Adrenal gland (tissue), 12 donors: ENCODE data around the gene WDHD1. TPM values are rescaled to one million over a fixed set of nuclear protein-coding genes. Genes with fewer than 3 reads are reported as not detected.
A peak's percentile ranks its signal among the peaks of the same experiment; 100 is the strongest.
"Not testable (repeated sequence)": the region's sequence is repeated elsewhere in the genome, so short reads cannot be mapped to it uniquely, and the experiment has no call there.

Source experiments
- DNase-seq, 7 donors: peaks; one replicate each; pipeline ENCODE4 v3.0.0-alpha.2; 2019 to 2020
- H3K27ac ChIP-seq, 5 donors: fragments of 200-600 bp; sonication (generic) in 4 of 5; 1 replicate in 3 of 5; 2 replicates in 2 of 5; pipeline versions ENCODE4 v1.5.1 to v1.8.0; 2016 to 2020; ENCODE audit warnings: mild to moderate bottlenecking in 1 of 5
- H3K27me3 ChIP-seq: fragments of 200-600 bp; 2 replicates; pipeline ENCODE4 v1.8.0; 2021
- H3K36me3 ChIP-seq, 2 donors: fragments of 200-600 bp; replicated peaks in 1 of 2; 1 replicate in 1 of 2; 2 replicates in 1 of 2; pipeline versions ENCODE4 v1.5.1 to v1.8.0; 2018 to 2022
- H3K4me1 ChIP-seq, 2 donors: fragments of 200-600 bp; replicated peaks in 1 of 2; 1 replicate in 1 of 2; 2 replicates in 1 of 2; pipeline versions ENCODE4 v1.5.1 to v1.8.0; 2018 to 2021
- H3K4me3 ChIP-seq, 4 donors: fragments of 200-600 bp; sonication (generic) in 3 of 4; one replicate each; pipeline ENCODE4 v1.5.1; 2016 to 2018
- H3K9me3 ChIP-seq, 3 donors: fragments of 200-600 bp; sonication (generic) in 1 of 3; replicated peaks in 1 of 3; 1 replicate in 2 of 3; 2 replicates in 1 of 3; pipeline versions ENCODE4 v1.5.1 to v1.8.0; 2016 to 2021
- CTCF ChIP-seq, 6 experiments: fragments of 450-650 bp in 4 of 6; fragments of 200-600 bp in 2 of 6; sonication (generic) in 1 of 6; IDR thresholded peaks; 1 replicate in 5 of 6; 2 replicates in 1 of 6; pipeline versions ENCODE4 v1.5.1 to v1.8.0; 2016 to 2021; ENCODE audit warnings: antibody characterized with exemption in 6 of 6, mild to moderate bottlenecking in 2 of 6, moderate library complexity in 1 of 6
- POLR2A ChIP-seq, 2 donors: fragments of 450-650 bp; IDR thresholded peaks; one replicate each; pipeline ENCODE4 v1.6.1; 2017; ENCODE audit warnings: antibody characterized with exemption in 2 of 2, mild to moderate bottlenecking in 2 of 2, moderate library complexity in 1 of 2
- WGBS, 4 donors: extraction: QIAGEN DNeasy Blood & Tissue Kit in 2 of 4; methylation state at CpG; one replicate each; pipeline versions ENCODE4 v1.1.5 to v1.1.7; 2013 to 2017; 5-methylcytosine and 5-hydroxymethylcytosine counted together
- intact Hi-C, 2 donors: fragments of 100-400 bp; cut with DNase I; formaldehyde crosslinking; loops; one replicate each; pipeline versions ENCODE4 v1.14.1 to v1.15.0; 2022 to 2023
- polyA plus RNA-seq, 3 donors: library from polyadenylated mRNA; stranded (reverse); fragments of 200-250 nt in 2 of 3; fragments of 350-450 nt in 1 of 3; fragmentation: Illumina TruSeq in 1 of 3; extraction: RNeasy Lipid Tissue Mini Kit (QIAGEN cat#74804) in 1 of 3; gene quantifications; one replicate each; pipeline ENCODE4 v1.2.3, GENCODE V29; 2013 to 2014
- total RNA-seq, 9 donors: library from RNA; depleted of rRNA in 4 of 9; stranded (reverse); fragments of >200 nt in 4 of 9; fragments of 120-200 nt in 1 of 9; fragmentation: NEBNext Ultra II Directional in 1 of 9; extraction: Animal tissue kit (Norgen Biotek cat#: 25700) in 1 of 9; gene quantifications; one replicate each; pipeline versions ENCODE4 v1.1.0 to v1.2.4, GENCODE V29; 2013 to 2023
- donor health status: healthy with polysubstance abuse.
- donor health status: Bipolar disorder and iron deficiency.
- donor health status: DM: yes; HTN: yes; CAD: no.
- donor health status: DM: no; HTN: no; CAD: no.
- donor health status: DM: no; HTN: no; CAD: no.
- donor health status: DM: yes; HTN: yes; CAD: no.

WDHD1 gene
- total and polyA plus RNA-seq, 12 donors: 0.64 to 8.7 (median 3.0) TPM

- DNase-seq: peak; percentile 33 to 87 (median 62)
- peak within 1 kb of the TSS in 4 of 5 donors; percentile 36 to 83 (median 68) for H3K27ac ChIP-seq
- WGBS, 4 donors: 1 to 6% (median 2%) methylated on average over 4 to 83 of the region's 83 CpGs
- no peaks in the 10 kb centered on the region for H3K27me3 ChIP-seq
- peaks cover 0 to 15% of the 10 kb centered on the region in 2 donors for H3K4me1 ChIP-seq
- TF ChIP-seq POLR2A (IDR thresholded peaks at IDR 0.05) (peak; percentile 56 to 93), CTCF (IDR thresholded peaks at IDR 0.05) (peak in 3 of 6 experiments; percentile 17 to 42 (median 22))
- intact Hi-C loops: no loop called here
- no peaks in the 10 kb centered on the region for H3K9me3 ChIP-seq
- peak within 1 kb of the TSS; percentile 40 to 92 (median 63) for H3K4me3 ChIP-seq
- no peaks in the 10 kb centered on the region for H3K36me3 ChIP-seq
Observed at GRCh38 chr14:54902521-54903420, 124.1 kb downstream of the WDHD1 start, which contains the start of gene GCH1. GCH1 (minus strand) TSS chr14:54902826; CDS start chr14:54902663, 163 bp downstream.

- Histone ChIP-seq H3K36me3 (no peaks in the 10 kb centered on the region), H3K27ac (peak overlapping the region in 4 of 5 donors; percentile 36 to 83 (median 68)), H3K4me3 (peak overlapping the region; percentile 40 to 92 (median 63)), H3K9me3 (no peaks in the 10 kb centered on the region), H3K4me1 (peaks cover 0 to 14% of the 10 kb centered on the region in 2 donors), H3K27me3 (no peaks in the 10 kb centered on the region)
- 0 to 1% (median 1%) methylated on average over 31 to 37 of the region's 37 CpGs; no CpG with 5 or more reads in 1 of the 4 donors for WGBS, 4 donors
- peak; percentile 51 to 82 (median 69) for DNase-seq
- TF ChIP-seq CTCF (IDR thresholded peaks at IDR 0.05): no peak
- TF ChIP-seq POLR2A (IDR thresholded peaks at IDR 0.05): no peak
- intact Hi-C loops: no loop called here
Observed at GRCh38 chr14:54902143-54902520, 124.8 kb downstream of the WDHD1 start.

- DNase-seq: peak in 4 of 7 donors; percentile 25 to 32 (median 28)
- TF ChIP-seq CTCF (IDR thresholded peaks at IDR 0.05): no peak
- TF ChIP-seq POLR2A (IDR thresholded peaks at IDR 0.05): peak in 1 of 2 donors; percentile 13
- Histone ChIP-seq H3K27ac (peak overlapping the region in 2 of 5 donors; percentile 82 to 83), H3K27me3 (no peaks in the 10 kb centered on the region), H3K36me3 (no peaks in the 10 kb centered on the region), H3K4me3 (peak overlapping the region; percentile 37 to 92 (median 63)), H3K4me1 (peaks cover 0 to 14% of the 10 kb centered on the region in 2 donors), H3K9me3 (no peaks in the 10 kb centered on the region)
- WGBS, 4 donors: 2 to 7% (median 3%) methylated on average over 16 to 42 of the region's 42 CpGs
- intact Hi-C loops: no loop called here
Observed at GRCh38 chr14:54901380-54902142, 125.3 kb downstream of the WDHD1 start.

DNA sequence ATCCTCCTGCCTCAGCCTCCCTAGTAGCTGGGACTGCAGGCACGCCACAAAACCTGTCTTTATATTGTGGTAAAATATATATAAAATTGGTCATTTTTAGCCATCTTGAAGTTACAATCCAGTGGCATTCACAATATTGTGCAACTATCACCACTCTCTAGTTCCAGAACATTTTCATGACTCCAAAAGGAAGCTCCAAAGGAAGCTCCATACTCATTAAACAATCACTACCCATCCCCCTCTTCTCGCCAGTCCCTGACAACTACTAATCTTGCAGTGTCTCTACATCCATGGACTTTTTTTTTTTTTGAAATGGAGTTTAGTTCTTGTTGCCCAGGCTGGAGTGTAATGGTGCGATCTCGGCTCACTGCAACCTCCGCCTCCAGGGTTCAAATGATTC lies 127.3 kb downstream of the WDHD1 start:
- intact Hi-C loops: no loop called here
- no peak for DNase-seq
- 93 to 96% (median 95%) methylated on average over 5 of the region's 5 CpGs for WGBS, 4 donors

GRCh38 chr14:54897809-54898555 lies 128.9 kb downstream of the WDHD1 start:
- H3K27me3 ChIP-seq, intact Hi-C loops, H3K27ac ChIP-seq, H3K4me3 ChIP-seq, DNase-seq, H3K9me3 ChIP-seq, H3K4me1 ChIP-seq, H3K36me3 ChIP-seq: not testable (repeated sequence)
- WGBS, 4 donors: 95 to 96% (median 96%) methylated on average over 5 of the region's 5 CpGs

More for the DNA sequence above, 127.3 kb downstream of the WDHD1 start:
- Histone ChIP-seq H3K27me3 (no peaks in the 10 kb centered on the region), H3K36me3 (no peaks in the 10 kb centered on the region), H3K9me3 (no peaks in the 10 kb centered on the region), H3K27ac (no peak overlapping the region), H3K4me1 (peaks cover 0 to 14% of the 10 kb centered on the region in 2 donors), H3K4me3 (no peak overlapping the region)
- TF ChIP-seq CTCF (IDR thresholded peaks at IDR 0.05) (no peak), POLR2A (IDR thresholded peaks at IDR 0.05) (no peak)
